Natural killer cell (primary cell): Measurements from ENCODE around the gene CREB1. TPM values are rescaled to one million over a fixed set of nuclear protein-coding genes. Genes with fewer than 3 reads are reported as not detected.

Source experiments
- ATAC-seq, 3 donors: fragments of 150-1000 bp in 2 of 3; fragments of 200-7000 bp in 1 of 3; cut with Tn5 transposase; 1 replicate in 1 of 3; 2 replicates in 2 of 3; pipeline ENCODE4 v1.10.0; 2021; ENCODE audit warnings: mild to moderate bottlenecking in 2 of 3, moderate library complexity in 2 of 3
- DNase-seq, 2 donors: peaks; one replicate each; pipeline versions ENCODE4 v3.0.0 to v3.0.0-alpha.2; 2013 to 2021; ENCODE audit warnings: mixed read lengths in 1 of 2
- H3K27ac ChIP-seq: one replicate; pipeline ENCODE4 v1.5.1; 2013; ENCODE audit warnings: mild to moderate bottlenecking, low read length
- H3K27me3 ChIP-seq: one replicate; pipeline ENCODE4 v1.6.1; 2013; ENCODE audit warnings: low read length; ENCODE audit not compliant: control insufficient read depth, insufficient read depth
- H3K36me3 ChIP-seq: one replicate; pipeline ENCODE4 v1.6.1; 2013; ENCODE audit warnings: low read length; ENCODE audit not compliant: control insufficient read depth, insufficient read depth
- H3K4me1 ChIP-seq: one replicate; pipeline ENCODE4 v1.6.1; 2013; ENCODE audit warnings: low read length; ENCODE audit not compliant: control insufficient read depth, insufficient read depth
- H3K4me3 ChIP-seq: one replicate; pipeline ENCODE4 v1.5.1; 2013; ENCODE audit warnings: low read length
- H3K9me3 ChIP-seq: one replicate; pipeline ENCODE4 v1.6.1; 2013; ENCODE audit warnings: low read length; ENCODE audit not compliant: control insufficient read depth, insufficient read depth
- H3K27ac Mint-ChIP-seq, 2 donors: one replicate each; pipeline ENCODE4 v1.8.0; 2022; ENCODE audit warnings: mild to moderate bottlenecking in 2 of 2, mixed read lengths in 2 of 2, moderate library complexity in 1 of 2
- H3K27me3 Mint-ChIP-seq, 2 donors: one replicate each; pipeline ENCODE4 v1.8.0; 2022; ENCODE audit warnings: low read depth in 2 of 2, mixed read lengths in 2 of 2
- H3K36me3 Mint-ChIP-seq: one replicate; pipeline ENCODE4 v1.8.0; 2022; ENCODE audit warnings: mixed read lengths
- H3K4me1 Mint-ChIP-seq, 2 donors: one replicate each; pipeline ENCODE4 v1.8.0; 2022; ENCODE audit warnings: mixed read lengths in 2 of 2
- H3K4me3 Mint-ChIP-seq: one replicate; pipeline ENCODE4 v1.8.0; 2022; ENCODE audit warnings: mild to moderate bottlenecking, moderate library complexity, mixed read lengths
- H3K9me3 Mint-ChIP-seq, 2 donors: one replicate each; pipeline ENCODE4 v1.8.0; 2022; ENCODE audit warnings: mixed read lengths in 2 of 2
- WGBS: methylation state at CpG from one replicate; pipeline ENCODE4 v1.1.7; 2013; ENCODE audit warnings: missing lambda C conversion rate; ENCODE audit not compliant: insufficient coverage; 5-methylcytosine and 5-hydroxymethylcytosine counted together
- intact Hi-C: fragments of 100-400 bp; cut with micrococcal nuclease; formaldehyde crosslinking; loops from one replicate; pipeline ENCODE4 v1.14.2; 2022
- total RNA-seq, 4 donors: library from RNA; stranded (reverse); fragments of 120-200 nt in 1 of 4; gene quantifications; one replicate each; pipeline versions ENCODE4 v1.2.3 to v1.2.4, GENCODE V29; 2013 to 2022
- TF ChIP-seq, protein P1 (sequence below): fragments of 200-600 bp; IDR thresholded peaks from one replicate; pipeline ENCODE4 v1.8.0; 2022; ENCODE audit warnings: antibody characterized with exemption

The CREB1 gene
- total RNA-seq, result 100 to 1,000 TPM in 2 of 3 donors, 10 to 100 TPM in 1; 88.1 to 107 (median 106) TPM
- 128 TPM for total RNA-seq (2013)

DNA sequence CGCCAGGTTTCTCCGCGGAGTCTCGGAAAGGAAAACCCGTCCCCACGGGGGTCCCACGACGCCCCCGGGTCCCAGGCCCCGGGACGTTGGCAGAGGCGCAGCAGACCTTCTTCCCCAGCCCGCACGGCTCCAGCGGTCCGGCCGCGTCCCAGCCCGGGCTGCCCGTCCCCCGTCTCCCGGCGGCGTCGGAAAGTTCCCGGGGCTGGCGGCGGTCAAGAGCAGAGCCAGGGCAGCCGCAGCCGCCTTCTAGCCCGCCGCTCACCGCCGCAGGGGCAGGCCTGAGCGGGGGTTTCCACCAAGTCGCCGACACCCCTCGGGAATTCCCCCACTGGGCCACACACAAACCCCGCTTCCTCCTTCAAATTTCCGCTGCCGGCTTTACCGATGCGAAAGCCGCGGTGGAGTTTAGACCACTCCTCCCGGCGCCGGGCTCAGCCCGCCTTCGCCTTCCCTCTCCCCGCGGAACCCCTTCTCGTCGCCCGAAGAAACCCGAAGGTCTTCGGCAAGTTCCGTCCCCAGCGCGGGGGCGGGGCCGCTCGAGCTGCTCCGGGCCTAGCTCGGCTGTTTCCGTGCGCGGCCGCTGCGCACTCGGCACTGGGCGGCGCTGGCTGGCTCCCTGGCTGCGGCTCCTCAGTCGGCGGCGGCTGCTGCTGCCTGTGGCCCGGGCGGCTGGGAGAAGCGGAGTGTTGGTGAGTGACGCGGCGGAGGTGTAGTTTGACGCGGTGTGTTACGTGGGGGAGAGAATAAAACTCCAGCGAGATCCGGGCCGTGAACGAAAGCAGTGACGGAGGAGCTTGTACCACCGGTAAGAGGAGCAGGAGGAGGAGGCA lies at the start of gene CREB1:
Gene CREB1, plus strand, starts transcription at position 633 of the 830 bp plus-strand sequence. CDS start 25,674 bp downstream, outside the sequence.
- no peaks in the 10 kb centered on the region for H3K36me3 Mint-ChIP-seq
- WGBS, result under 1% methylated on average over 92 of the region's 92 CpGs
- no peaks in the 10 kb centered on the region for H3K9me3 ChIP-seq
- H3K4me1 ChIP-seq, result peaks cover 32% of the 10 kb centered on the region
- H3K4me1 Mint-ChIP-seq, result peaks cover 47 to 56% of the 10 kb centered on the region in 2 donors
- no peaks in the 10 kb centered on the region for H3K9me3 Mint-ChIP-seq
- peak within 1 kb of the TSS; percentile 92 for H3K4me3 ChIP-seq
- ATAC-seq, result peak; percentile 74 to 90 (median 75)
- H3K4me3 Mint-ChIP-seq, result peak within 1 kb of the TSS; percentile 94
- peak; percentile 99 to 100 for DNase-seq
- no peaks in the 10 kb centered on the region for H3K36me3 ChIP-seq
- intact Hi-C loops, result loop anchor here (1.0 to 10.0 kb wide), 7 partner anchors 63 to 764 kb away; partner anchors contain the start of genes CCNYL1, FASTKD2, KLF7 and MDH1B
- peak within 1 kb of the TSS; percentile 92 to 96 for H3K27ac Mint-ChIP-seq
- TF ChIP-seq, protein P1, sequence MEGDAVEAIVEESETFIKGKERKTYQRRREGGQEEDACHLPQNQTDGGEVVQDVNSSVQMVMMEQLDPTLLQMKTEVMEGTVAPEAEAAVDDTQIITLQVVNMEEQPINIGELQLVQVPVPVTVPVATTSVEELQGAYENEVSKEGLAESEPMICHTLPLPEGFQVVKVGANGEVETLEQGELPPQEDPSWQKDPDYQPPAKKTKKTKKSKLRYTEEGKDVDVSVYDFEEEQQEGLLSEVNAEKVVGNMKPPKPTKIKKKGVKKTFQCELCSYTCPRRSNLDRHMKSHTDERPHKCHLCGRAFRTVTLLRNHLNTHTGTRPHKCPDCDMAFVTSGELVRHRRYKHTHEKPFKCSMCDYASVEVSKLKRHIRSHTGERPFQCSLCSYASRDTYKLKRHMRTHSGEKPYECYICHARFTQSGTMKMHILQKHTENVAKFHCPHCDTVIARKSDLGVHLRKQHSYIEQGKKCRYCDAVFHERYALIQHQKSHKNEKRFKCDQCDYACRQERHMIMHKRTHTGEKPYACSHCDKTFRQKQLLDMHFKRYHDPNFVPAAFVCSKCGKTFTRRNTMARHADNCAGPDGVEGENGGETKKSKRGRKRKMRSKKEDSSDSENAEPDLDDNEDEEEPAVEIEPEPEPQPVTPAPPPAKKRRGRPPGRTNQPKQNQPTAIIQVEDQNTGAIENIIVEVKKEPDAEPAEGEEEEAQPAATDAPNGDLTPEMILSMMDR, result no peak
- H3K27me3 Mint-ChIP-seq, result no peaks in the 10 kb centered on the region
- H3K27ac ChIP-seq, result peak within 1 kb of the TSS; percentile 99
- no peaks in the 10 kb centered on the region for H3K27me3 ChIP-seq

- no peak for DNase-seq
- Histone ChIP-seq H3K27me3 (no peaks in the 10 kb centered on the region), H3K9me3 (no peaks in the 10 kb centered on the region), H3K27ac (no peak overlapping the region), H3K4me3 (no peak overlapping the region), H3K36me3 (no peaks in the 10 kb centered on the region), H3K4me1 (peaks cover 4% of the 10 kb centered on the region)
- Mint-ChIP-seq H3K36me3 (no peaks in the 10 kb centered on the region), H3K4me3 (no peak overlapping the region), H3K27me3 (peaks cover 0 to 6% of the 10 kb centered on the region in 2 donors), H3K9me3 (no peaks in the 10 kb centered on the region), H3K27ac (no peak overlapping the region), H3K4me1 (no peaks in the 10 kb centered on the region)
- intact Hi-C loops, result no loop called here
- 80% methylated on average over 4 of the region's 4 CpGs for WGBS
- ATAC-seq, result no peak
- TF ChIP-seq, protein P1, result no peak
These were observed 49.2 kb upstream of the CREB1 start for GRCh38 chr2:207480521-207481040.

DNA sequence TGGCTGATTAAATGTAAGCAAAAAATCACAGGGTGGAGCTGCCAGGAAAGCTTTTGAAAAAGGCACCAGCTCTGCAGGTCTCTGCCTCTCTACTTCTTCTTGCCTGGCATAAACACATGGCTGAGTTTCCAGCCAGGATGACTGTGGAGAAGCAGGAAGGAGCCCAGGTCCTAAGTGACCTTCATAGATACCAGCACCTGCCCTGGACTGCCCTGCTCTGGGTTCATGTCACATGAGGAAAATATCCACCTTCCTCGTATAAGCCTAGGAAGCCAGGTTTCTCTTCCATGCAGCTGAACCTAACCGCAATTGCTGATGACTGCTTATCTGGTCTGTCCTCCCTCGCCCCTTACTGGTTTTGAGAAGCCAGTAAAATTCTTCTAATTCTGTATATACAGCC lies 47.8 kb upstream of the CREB1 start:
- Mint-ChIP-seq H3K36me3 (no peaks in the 10 kb centered on the region), H3K27me3 (peaks cover 0 to 4% of the 10 kb centered on the region in 2 donors), H3K4me3 (no peak overlapping the region), H3K4me1 (no peaks in the 10 kb centered on the region), H3K27ac (no peak overlapping the region), H3K9me3 (no peaks in the 10 kb centered on the region)
- Histone ChIP-seq H3K36me3 (no peaks in the 10 kb centered on the region), H3K27me3 (no peaks in the 10 kb centered on the region), H3K4me1 (peaks cover 4% of the 10 kb centered on the region), H3K4me3 (no peak overlapping the region), H3K9me3 (no peaks in the 10 kb centered on the region), H3K27ac (no peak overlapping the region)
- 77% methylated on average over 2 of the region's 3 CpGs for WGBS
- ATAC-seq, result no peak
- DNase-seq, result no peak
- intact Hi-C loops, result no loop called here
- TF ChIP-seq, protein P1, result no peak
